ENCODE measurements around the gene OR7G1. TPM values are rescaled to one million over a fixed set of nuclear protein-coding genes. Genes with fewer than 3 reads are reported as not detected.

OR7G1 gene
- total RNA-seq, 4 donors from 2014 or later: not detected

DNA sequence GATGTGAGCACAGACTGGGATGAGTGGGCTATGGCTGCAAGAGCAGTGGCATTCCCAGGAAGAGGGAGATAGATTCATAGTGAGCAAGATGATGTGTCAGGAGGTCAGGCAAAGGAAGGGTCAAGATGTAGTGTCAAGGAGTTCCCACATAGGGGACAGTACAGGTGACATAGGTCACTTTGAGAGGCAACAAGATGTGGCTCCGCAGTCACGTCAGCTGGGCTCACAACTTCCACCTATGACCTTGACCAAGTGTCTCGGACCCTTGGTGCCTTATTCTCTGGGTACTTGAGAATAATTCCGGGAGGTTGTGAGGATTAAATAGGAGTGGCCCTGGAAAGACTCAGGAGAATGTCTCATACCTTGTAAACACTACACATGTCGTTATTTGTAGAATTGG is 35.1 kb upstream of the OR7G1 start:
- ATAC-seq (ENCODE audit: low FRiP score): no peak
- no peak for DNase-seq (ENCODE audit: low spot score)
- TF ChIP-seq, protein P1, sequence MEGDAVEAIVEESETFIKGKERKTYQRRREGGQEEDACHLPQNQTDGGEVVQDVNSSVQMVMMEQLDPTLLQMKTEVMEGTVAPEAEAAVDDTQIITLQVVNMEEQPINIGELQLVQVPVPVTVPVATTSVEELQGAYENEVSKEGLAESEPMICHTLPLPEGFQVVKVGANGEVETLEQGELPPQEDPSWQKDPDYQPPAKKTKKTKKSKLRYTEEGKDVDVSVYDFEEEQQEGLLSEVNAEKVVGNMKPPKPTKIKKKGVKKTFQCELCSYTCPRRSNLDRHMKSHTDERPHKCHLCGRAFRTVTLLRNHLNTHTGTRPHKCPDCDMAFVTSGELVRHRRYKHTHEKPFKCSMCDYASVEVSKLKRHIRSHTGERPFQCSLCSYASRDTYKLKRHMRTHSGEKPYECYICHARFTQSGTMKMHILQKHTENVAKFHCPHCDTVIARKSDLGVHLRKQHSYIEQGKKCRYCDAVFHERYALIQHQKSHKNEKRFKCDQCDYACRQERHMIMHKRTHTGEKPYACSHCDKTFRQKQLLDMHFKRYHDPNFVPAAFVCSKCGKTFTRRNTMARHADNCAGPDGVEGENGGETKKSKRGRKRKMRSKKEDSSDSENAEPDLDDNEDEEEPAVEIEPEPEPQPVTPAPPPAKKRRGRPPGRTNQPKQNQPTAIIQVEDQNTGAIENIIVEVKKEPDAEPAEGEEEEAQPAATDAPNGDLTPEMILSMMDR (IDR thresholded peaks at IDR 0.05): no peak

DNA sequence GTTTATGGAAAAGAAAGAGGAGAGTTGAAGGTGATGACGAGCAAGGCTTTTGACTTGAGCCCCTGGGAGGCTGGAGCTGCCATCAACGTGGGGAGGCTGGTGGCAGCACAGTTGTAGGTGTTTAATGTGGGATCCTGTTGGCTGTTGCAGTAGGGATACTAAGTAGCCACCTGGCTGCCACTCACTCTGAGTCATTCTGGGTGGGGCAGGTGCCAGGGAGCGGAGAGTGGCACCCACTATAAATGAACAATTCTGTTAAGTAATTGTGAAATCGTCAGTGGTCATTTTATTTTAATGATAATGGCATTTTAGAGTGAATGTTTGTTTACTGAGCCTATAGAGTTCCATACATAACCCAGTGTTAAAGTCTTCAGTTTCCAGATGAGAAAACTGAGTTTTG is 34.4 kb upstream of the OR7G1 start:
- DNase-seq (ENCODE audit: low spot score) (no peak), ATAC-seq (ENCODE audit: low FRiP score) (no peak)
- TF ChIP-seq, protein P1 (IDR thresholded peaks at IDR 0.05): no peak

DNA sequence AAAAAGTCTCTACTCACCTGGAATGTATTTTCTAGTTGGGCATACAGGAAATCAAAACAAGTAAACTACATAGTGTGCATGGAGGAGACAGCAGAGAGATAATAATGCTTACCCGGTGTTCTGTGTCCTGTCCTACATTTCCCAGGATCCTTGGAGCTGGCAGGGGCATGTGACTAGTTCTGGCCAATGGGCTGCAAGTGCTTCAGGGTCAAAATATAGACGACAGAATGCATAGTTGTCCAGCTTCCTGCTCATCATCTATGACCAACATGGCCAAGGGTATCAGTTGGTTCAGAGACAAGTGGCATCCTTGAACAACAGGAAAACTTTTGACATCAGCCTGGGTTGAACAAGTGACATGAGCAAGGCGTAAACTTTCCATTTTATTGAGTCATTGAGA is 33.1 kb upstream of the OR7G1 start:
- DNase-seq (ENCODE audit: low spot score) (no peak), ATAC-seq (ENCODE audit: low FRiP score) (no peak)
- TF ChIP-seq, protein P1 (IDR thresholded peaks at IDR 0.05): no peak

- DNase-seq (ENCODE audit: low spot score): no peak
- no peak for ATAC-seq (ENCODE audit: low FRiP score)
- TF ChIP-seq, protein P1 (IDR thresholded peaks at IDR 0.05): no peak
Observed at GRCh38 chr19:9146882-9147281, 31.3 kb upstream of the OR7G1 start.

GRCh38 chr19:9144920-9145319 is 29.4 kb upstream of the OR7G1 start:
- TF ChIP-seq, protein P1 (IDR thresholded peaks at IDR 0.05): no peak
- DNase-seq (ENCODE audit: low spot score): no peak
- no peak for ATAC-seq (ENCODE audit: low FRiP score)

DNA sequence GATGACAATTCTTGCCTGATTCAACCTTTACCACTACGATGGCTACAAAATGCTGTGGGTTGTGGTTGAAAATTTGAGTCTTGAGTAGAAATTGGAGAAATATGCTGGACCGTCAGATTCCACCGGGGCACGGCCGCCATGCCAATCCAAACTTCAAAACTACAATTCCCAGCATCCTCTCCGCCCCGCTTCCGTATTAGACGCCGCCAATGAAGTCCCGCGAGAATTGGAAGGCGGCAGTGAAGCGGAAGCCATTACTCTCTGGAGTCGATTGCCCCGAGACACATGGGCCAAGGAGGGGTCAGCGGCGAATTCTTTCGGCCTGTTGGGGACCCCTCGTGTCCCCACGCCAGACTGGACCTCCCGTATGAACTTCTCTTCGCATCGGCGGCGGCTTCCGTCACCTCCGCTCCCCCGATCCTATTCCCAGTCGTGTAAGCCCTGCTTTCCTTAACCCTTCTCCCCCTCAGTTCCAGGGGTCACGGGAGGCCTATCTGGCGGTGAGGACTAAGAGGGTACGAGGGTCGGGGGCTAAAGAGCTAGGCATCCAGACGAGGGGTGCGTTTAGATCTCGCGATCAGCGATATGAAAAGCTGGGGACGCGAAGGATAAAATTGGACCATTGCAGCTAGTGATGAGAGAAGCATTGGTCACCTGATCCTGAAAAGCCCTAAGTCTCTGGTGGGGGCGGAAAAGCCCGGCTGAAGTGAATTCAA is 24.8 kb upstream of the OR7G1 start, which contains the start of gene ZNF317:
Gene ZNF317, plus strand, starts transcription at position 239 of the 716 bp plus-strand sequence. CDS start 15,620 bp downstream, outside the sequence.
- TF ChIP-seq, protein P1 (IDR thresholded peaks at IDR 0.05): no peak
- DNase-seq (ENCODE audit: low spot score) (peak; percentile 94), ATAC-seq (ENCODE audit: low FRiP score) (peak; percentile 92)

DNA sequence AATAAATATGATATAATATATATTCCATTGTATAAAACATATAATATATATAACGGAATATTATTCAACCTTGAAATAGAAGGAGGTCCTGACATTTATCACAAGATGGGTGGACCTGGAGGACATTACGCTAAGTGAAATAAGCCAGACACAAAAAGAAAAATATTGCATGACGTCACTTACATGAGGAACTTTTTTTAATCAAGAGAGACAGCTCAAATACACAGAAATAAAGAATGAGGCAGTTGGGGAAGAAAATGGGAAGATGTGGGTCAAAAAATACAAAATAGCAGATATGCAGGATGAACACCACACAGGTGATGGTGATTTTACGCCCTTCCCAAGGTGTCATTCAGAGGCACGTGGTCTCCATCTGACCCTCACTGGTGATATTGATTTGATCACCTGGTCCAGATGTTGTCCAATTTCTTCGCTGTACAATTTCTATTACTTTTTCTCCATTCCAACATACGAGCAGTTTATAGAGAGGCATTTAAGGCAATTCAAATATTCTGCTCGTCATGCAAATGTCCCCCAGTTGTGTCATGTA is 24.1 kb upstream of the OR7G1 start:
- DNase-seq (ENCODE audit: low spot score): no peak
- TF ChIP-seq, protein P1 (IDR thresholded peaks at IDR 0.05): no peak
- ATAC-seq (ENCODE audit: low FRiP score): no peak

Data from omental fat pad (tissue), 4 donors.